Measurements from ENCODE around the gene HIVEP3. TPM values are rescaled to one million over a fixed set of nuclear protein-coding genes. Genes with fewer than 3 reads are reported as not detected.

HIVEP3 gene
- total RNA-seq, 1 experiment from 2014 or later: 1.4 TPM

- TF ChIP-seq CTCF (conservative IDR thresholded peaks at IDR 0.05): no peak
- H3T11ph ChIP-seq (ENCODE audit: low read length): no peak overlapping the region
- no peak overlapping the region for H3K9ac ChIP-seq (ENCODE audit: extremely low read depth, insufficient read length, low read length)
- no peak overlapping the region for H4K8ac ChIP-seq (replicated peaks; ENCODE audit: insufficient read length, low read depth, low read length)
- Mint-ChIP-seq H3K4me3 (no peak overlapping the region), H3K4me1 (peaks cover 22 to 27% of the 10 kb centered on the region in 2 experiments), H3K27ac (no peak overlapping the region), H3K36me3 (ENCODE audit: insufficient read depth in 1 of 3, low read depth in 3 of 3) (no peaks in the 10 kb centered on the region), H3K9me3 (no peaks in the 10 kb centered on the region), H3K27me3 (ENCODE audit: low read depth) (peaks cover 6% of the 10 kb centered on the region)
- no peak overlapping the region for H3K14ac ChIP-seq (ENCODE audit: insufficient read depth, low read length)
- H3K9me3 ChIP-seq (ENCODE audit: control insufficient read depth, low read depth, low read length): no peaks in the 10 kb centered on the region
- no peaks in the 10 kb centered on the region for H3K79me2 ChIP-seq (ENCODE audit: insufficient read depth, low read length)
- no peak overlapping the region for H4K5ac ChIP-seq (ENCODE audit: insufficient read length, low read depth, low read length)
- H4K20me1 ChIP-seq (ENCODE audit: control insufficient read depth, insufficient read depth, insufficient read length): no peaks in the 10 kb centered on the region
- no peak overlapping the region for H2BK15ac ChIP-seq (ENCODE audit: low read depth, low read length)
- WGBS (ENCODE audit: extremely low coverage, insufficient read length, low lambda C conversion rate): no CpG with 5 or more reads among the region's 20 CpGs
- no peak overlapping the region for H3K23ac ChIP-seq (ENCODE audit: insufficient read length, low read depth, low read length)
- H2BK20ac ChIP-seq (ENCODE audit: low read depth, low read length, poor library complexity, severe bottlenecking): no peak overlapping the region
- no peaks in the 10 kb centered on the region for H3K4me1 ChIP-seq (ENCODE audit: insufficient read depth, low read length)
- no peak overlapping the region for H4K91ac ChIP-seq (ENCODE audit: insufficient read length, low read depth, low read length)
- no peak overlapping the region for H3K18ac ChIP-seq (ENCODE audit: insufficient read length, low read depth, low read length)
- H3K4ac ChIP-seq (ENCODE audit: low read depth, low read length): no peak overlapping the region
- H2AFZ ChIP-seq (ENCODE audit: low read length): no peak overlapping the region
- no peak overlapping the region for H2BK5ac ChIP-seq (ENCODE audit: insufficient read length, low read length)
- no peak for DNase-seq
- no peak overlapping the region for H2AK5ac ChIP-seq (ENCODE audit: insufficient read length, low read length)
- H3K27me3 ChIP-seq (ENCODE audit: insufficient read depth, low read length): no peaks in the 10 kb centered on the region; the same call in 1 of the 2 replicates
- H3K56ac ChIP-seq (ENCODE audit: insufficient read length, low read depth, low read length): no peak overlapping the region
- H3K4me2 ChIP-seq (ENCODE audit: insufficient read depth, insufficient read length, low read length): no peak overlapping the region
- no peak overlapping the region for H2BK12ac ChIP-seq (ENCODE audit: insufficient read length, low read depth, low read length)
- H3K23me2 ChIP-seq (ENCODE audit: insufficient read length, low read depth, low read length, poor library complexity, severe bottlenecking): no peaks in the 10 kb centered on the region
- H3K79me1 ChIP-seq (ENCODE audit: insufficient read depth, low read depth, low read length, poor library complexity, severe bottlenecking): no peaks in the 10 kb centered on the region
- no peak overlapping the region for H3K27ac ChIP-seq (ENCODE audit: insufficient read length, low read depth, low read length)
- H2BK120ac ChIP-seq (ENCODE audit: low read depth, low read length, poor library complexity, severe bottlenecking): no peak overlapping the region
Measured at GRCh38 chr1:41501581-41501980, 417.1 kb downstream of the HIVEP3 start.

Data from H9 (cell line).